AG09309 (cell line): Measurements from ENCODE around the gene KCNH8.

Experiments used
- DNase-seq: peaks from one replicate; pipeline ENCODE4 v3.0.0-alpha.2; 2010; ENCODE audit warnings: low read depth
- H3K4me3 ChIP-seq: 2 replicates; pipeline ENCODE4 v1.5.1; 2011; ENCODE audit warnings: mild to moderate bottlenecking, low read depth, low read length, moderate library complexity; ENCODE audit not compliant: control insufficient read depth
- TF ChIP-seq, protein P1 (sequence below): IDR thresholded peaks from 2 replicates; pipeline ENCODE4 v1.5.1; 2011; ENCODE audit warnings: mild to moderate bottlenecking, low read depth, low read length, inconsistent platforms; ENCODE audit not compliant: insufficient read depth, control insufficient read depth; ENCODE audit errors: missing control alignments

KCNH8 gene

GRCh38 chr3:19171794-19172193, 23.5 kb downstream of the KCNH8 start:
- no peak overlapping the region for H3K4me3 ChIP-seq
- TF ChIP-seq, protein P1, sequence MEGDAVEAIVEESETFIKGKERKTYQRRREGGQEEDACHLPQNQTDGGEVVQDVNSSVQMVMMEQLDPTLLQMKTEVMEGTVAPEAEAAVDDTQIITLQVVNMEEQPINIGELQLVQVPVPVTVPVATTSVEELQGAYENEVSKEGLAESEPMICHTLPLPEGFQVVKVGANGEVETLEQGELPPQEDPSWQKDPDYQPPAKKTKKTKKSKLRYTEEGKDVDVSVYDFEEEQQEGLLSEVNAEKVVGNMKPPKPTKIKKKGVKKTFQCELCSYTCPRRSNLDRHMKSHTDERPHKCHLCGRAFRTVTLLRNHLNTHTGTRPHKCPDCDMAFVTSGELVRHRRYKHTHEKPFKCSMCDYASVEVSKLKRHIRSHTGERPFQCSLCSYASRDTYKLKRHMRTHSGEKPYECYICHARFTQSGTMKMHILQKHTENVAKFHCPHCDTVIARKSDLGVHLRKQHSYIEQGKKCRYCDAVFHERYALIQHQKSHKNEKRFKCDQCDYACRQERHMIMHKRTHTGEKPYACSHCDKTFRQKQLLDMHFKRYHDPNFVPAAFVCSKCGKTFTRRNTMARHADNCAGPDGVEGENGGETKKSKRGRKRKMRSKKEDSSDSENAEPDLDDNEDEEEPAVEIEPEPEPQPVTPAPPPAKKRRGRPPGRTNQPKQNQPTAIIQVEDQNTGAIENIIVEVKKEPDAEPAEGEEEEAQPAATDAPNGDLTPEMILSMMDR = no peak
- DNase-seq = no peak

- TF ChIP-seq, protein P1 = no peak
- DNase-seq = no peak
- H3K4me3 ChIP-seq = no peak overlapping the region
Observed at GRCh38 chr3:19173945-19174344, 25.6 kb downstream of the KCNH8 start.

- no peak for DNase-seq
- TF ChIP-seq, protein P1 = no peak
- H3K4me3 ChIP-seq = no peak overlapping the region
Observed at GRCh38 chr3:19183584-19183983, 35.3 kb downstream of the KCNH8 start.

DNA sequence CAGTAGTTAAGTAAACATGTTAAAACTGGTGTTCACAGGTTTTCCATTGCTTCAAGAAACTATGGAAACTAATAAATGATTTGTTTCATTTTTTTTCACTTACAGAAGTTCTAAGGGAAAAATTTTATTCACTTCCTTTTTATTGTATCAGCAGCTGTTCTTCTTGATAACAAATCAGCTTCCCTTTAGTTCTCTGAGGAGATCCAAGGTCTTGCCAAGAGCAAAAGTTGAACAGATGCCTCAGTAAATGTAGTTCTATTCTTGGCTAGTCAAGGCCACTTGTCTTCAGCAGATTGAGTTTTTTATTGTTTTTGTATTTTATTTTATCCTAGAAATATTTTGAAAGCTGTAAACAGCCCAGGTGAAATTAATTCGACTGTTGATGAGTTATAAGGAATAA, 41.8 kb downstream of the KCNH8 start:
- DNase-seq = no peak
- H3K4me3 ChIP-seq = no peak overlapping the region
- TF ChIP-seq, protein P1 = no peak

- TF ChIP-seq, protein P1 = no peak
- H3K4me3 ChIP-seq = no peak overlapping the region
- DNase-seq = no peak
Observed at GRCh38 chr3:19190602-19191001, 42.3 kb downstream of the KCNH8 start.

DNA sequence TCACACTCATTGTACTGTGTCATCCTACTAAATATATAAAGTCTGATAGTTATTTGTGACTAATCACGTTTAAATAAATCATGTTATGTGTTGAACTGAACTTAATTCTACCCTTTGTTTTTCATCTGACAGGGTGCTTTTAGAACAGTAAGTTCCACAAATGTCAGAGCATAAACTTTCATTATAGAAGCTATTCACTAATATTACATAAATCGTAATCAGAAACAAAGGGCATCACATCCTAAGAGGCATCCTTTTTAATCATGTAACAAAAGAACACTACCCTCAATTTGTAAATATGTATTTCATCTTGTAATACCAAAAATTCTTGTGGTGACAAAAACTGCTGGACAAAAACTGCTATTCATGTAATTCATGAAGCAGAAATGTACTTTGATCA, 50.8 kb downstream of the KCNH8 start:
- H3K4me3 ChIP-seq = no peak overlapping the region
- no peak for DNase-seq
- TF ChIP-seq, protein P1 = no peak

GRCh38 chr3:19202303-19202702, 54.0 kb downstream of the KCNH8 start:
- TF ChIP-seq, protein P1 = no peak
- DNase-seq = no peak
- no peak overlapping the region for H3K4me3 ChIP-seq
